Retinal pigment epithelial cell (primary cell): ENCODE measurements around the gene ECM2.

ENCODE experiments used
- DNase-seq: peaks from one replicate; pipeline ENCODE4 v3.0.0-alpha.2; 2010; ENCODE audit warnings: low read depth
- H3K4me3 ChIP-seq: 2 replicates; pipeline ENCODE4 v1.5.1; 2011; ENCODE audit warnings: mild to moderate bottlenecking, low read length, control low read depth, moderate library complexity
- TF ChIP-seq, protein P1 (sequence below): conservative IDR thresholded peaks from 2 replicates; pipeline ENCODE4 v1.5.1; 2011; ENCODE audit warnings: low read depth, low read length, control low read depth, inconsistent platforms

ECM2 gene

GRCh38 chr9:92527291-92527828, 8.4 kb downstream of the ECM2 start:
- no peak for DNase-seq

GRCh38 chr9:92525306-92525705, 10.5 kb downstream of the ECM2 start:
- TF ChIP-seq, protein P1, sequence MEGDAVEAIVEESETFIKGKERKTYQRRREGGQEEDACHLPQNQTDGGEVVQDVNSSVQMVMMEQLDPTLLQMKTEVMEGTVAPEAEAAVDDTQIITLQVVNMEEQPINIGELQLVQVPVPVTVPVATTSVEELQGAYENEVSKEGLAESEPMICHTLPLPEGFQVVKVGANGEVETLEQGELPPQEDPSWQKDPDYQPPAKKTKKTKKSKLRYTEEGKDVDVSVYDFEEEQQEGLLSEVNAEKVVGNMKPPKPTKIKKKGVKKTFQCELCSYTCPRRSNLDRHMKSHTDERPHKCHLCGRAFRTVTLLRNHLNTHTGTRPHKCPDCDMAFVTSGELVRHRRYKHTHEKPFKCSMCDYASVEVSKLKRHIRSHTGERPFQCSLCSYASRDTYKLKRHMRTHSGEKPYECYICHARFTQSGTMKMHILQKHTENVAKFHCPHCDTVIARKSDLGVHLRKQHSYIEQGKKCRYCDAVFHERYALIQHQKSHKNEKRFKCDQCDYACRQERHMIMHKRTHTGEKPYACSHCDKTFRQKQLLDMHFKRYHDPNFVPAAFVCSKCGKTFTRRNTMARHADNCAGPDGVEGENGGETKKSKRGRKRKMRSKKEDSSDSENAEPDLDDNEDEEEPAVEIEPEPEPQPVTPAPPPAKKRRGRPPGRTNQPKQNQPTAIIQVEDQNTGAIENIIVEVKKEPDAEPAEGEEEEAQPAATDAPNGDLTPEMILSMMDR: no peak
- DNase-seq: no peak
- H3K4me3 ChIP-seq: no peak overlapping the region

More at GRCh38 chr9:92527291-92527828, 8.4 kb downstream of the ECM2 start:
- TF ChIP-seq, protein P1: no peak
- no peak overlapping the region for H3K4me3 ChIP-seq

DNA sequence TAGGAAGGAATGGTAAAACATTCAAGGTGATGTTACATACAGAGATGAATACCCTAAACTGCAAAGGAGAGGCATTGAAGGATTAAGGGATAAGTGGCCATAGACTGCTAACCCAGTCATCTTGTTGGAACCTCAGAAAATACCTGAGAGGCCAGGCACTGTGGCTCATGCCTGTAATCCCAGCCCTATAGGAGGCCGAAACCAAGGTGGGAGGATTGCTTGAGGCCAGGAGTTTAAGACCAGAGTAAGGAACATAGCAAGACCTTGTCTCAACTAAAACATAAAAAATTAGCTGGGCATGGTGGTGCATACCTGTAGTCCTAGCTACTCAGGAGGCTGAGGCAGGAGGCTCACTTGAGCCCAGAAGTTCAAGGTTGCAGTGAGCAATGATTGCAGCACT, 10.9 kb downstream of the ECM2 start:
- TF ChIP-seq, protein P1: no peak

DNA sequence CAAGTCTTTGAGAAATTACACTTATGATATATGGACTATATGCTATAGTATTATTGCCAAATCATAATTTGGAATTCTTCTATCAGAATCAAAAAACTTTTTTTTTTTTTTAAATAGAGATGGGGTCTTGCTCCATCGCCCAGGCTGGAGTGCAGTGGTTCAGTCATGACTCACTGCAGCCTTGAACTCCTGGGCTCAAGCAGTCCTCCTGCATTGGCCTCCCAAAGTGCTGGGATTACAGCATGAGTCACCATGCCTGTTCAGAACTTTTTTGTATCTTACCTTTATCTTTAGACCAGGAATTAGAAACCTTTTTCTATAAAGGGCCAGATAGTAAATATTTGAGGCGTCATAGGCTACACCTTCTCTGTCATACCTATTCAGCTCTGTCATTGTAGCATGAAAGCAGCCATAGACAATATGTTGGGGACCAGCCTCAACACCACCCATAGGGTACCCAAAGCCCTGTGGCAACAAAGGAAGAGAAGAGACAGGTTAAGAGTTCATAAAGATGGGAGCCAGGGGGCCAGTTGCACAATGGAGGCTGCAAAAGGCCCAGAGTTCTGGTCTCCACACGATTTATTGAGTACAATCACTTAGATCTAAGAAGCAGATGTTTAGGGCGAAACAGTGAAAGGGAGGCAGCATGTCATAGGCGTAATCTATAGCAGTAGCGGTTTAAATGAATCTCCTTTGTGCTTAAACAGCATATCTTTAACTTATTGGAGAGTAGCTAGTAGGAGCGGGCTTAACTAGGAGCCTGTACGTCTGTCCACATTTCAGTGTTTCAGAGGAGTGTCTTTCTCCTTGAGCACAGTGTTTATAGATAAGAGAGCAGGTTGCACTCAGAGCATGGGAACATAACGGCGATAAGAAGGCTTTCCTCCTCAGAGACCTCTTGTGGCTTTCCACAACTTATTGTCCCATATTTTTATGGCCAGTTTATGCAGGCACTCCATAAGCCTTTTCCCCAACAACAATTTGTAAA, 12.5 kb downstream of the ECM2 start:
- no peak overlapping the region for H3K4me3 ChIP-seq
- DNase-seq: no peak
- TF ChIP-seq, protein P1: no peak

More for the DNA sequence above, 10.9 kb downstream of the ECM2 start:
- no peak for DNase-seq
- H3K4me3 ChIP-seq: no peak overlapping the region

- H3K4me3 ChIP-seq: no peak overlapping the region
- TF ChIP-seq, protein P1: no peak
- no peak for DNase-seq
Measured at GRCh38 chr9:92520837-92521236, 15.0 kb downstream of the ECM2 start.

- no peak for DNase-seq
- H3K4me3 ChIP-seq: no peak overlapping the region
- TF ChIP-seq, protein P1: no peak
Measured at GRCh38 chr9:92518199-92518598, 17.6 kb downstream of the ECM2 start.

DNA sequence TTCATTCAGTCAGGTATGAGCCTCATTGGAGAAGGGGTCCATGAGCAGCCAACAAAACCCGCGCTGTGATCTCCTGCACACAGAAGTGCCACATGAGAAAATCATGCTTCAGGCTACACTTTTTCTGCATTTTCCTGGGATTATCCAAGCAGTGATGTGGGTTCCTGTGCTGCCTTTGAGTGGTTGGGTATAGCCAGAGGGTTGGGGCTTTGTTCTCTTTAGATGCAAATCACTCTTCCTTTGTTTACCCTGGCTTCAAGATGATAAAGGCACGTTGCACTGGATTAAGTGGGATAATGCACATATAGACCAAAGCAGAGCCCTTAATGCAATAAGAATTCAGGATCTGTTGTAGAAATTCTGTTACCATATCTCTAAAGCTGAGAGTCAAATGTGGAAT, 18.7 kb downstream of the ECM2 start:
- TF ChIP-seq, protein P1: no peak
- no peak for DNase-seq
- H3K4me3 ChIP-seq: no peak overlapping the region
